Lung (tissue), 12 donors: Measurements from ENCODE around the gene HAUS1. TPM values are rescaled to one million over a fixed set of nuclear protein-coding genes. Genes with fewer than 3 reads are reported as not detected.

ENCODE experiments used
- ATAC-seq: fragments of 200-7000 bp; cut with Tn5 transposase; one replicate; pipeline ENCODE4 v1.9.1; 2020; ENCODE audit warnings: moderate number of reproducible peaks; ENCODE audit not compliant: insufficient read depth, low FRiP score
- DNase-seq, 3 donors: peaks; one replicate each; pipeline ENCODE4 v3.0.0-alpha.2; 2013 to 2017
- H3K27ac ChIP-seq, 2 donors: one replicate each; pipeline ENCODE4 v1.5.1; 2013; ENCODE audit warnings: mild to moderate bottlenecking in 2 of 2, moderate library complexity in 2 of 2, control low read depth in 1 of 2, inconsistent platforms in 1 of 2, low read depth in 1 of 2, low read length in 1 of 2
- H3K27me3 ChIP-seq, 3 donors: one replicate each; pipeline ENCODE4 v1.5.1; 2013; ENCODE audit warnings: low read length in 2 of 3; ENCODE audit not compliant: control insufficient read depth in 3 of 3, insufficient read depth in 3 of 3
- H3K36me3 ChIP-seq, 4 donors: one replicate each; pipeline ENCODE4 v1.5.1; 2013; ENCODE audit warnings: low read length in 4 of 4, mild to moderate bottlenecking in 1 of 4, moderate library complexity in 1 of 4; ENCODE audit not compliant: control insufficient read depth in 4 of 4, insufficient read depth in 4 of 4
- H3K4me1 ChIP-seq, 5 donors: one replicate each; pipeline ENCODE4 v1.5.1; 2013; ENCODE audit warnings: low read length in 5 of 5, mild to moderate bottlenecking in 2 of 5, moderate library complexity in 1 of 5; ENCODE audit not compliant: control insufficient read depth in 5 of 5, insufficient read depth in 5 of 5
- H3K4me3 ChIP-seq: one replicate; pipeline ENCODE4 v1.5.1; 2013; ENCODE audit warnings: mild to moderate bottlenecking, control low read depth, moderate library complexity
- H3K9ac ChIP-seq, 2 donors: one replicate each; pipeline ENCODE4 v1.5.1; 2013; ENCODE audit warnings: low read length in 2 of 2, control low read depth in 1 of 2; ENCODE audit not compliant: insufficient read depth in 1 of 2
- H3K9me3 ChIP-seq, 4 donors: one replicate each; pipeline ENCODE4 v1.5.1; 2013; ENCODE audit warnings: low read length in 3 of 4, mild to moderate bottlenecking in 1 of 4, moderate library complexity in 1 of 4; ENCODE audit not compliant: control insufficient read depth in 4 of 4, insufficient read depth in 3 of 4
- CTCF ChIP-seq: IDR thresholded peaks from 2 replicates; pipeline ENCODE4 v1.5.1; 2012; ENCODE audit warnings: mild to moderate bottlenecking; ENCODE audit errors: control extremely low read depth, extremely low read depth
- WGBS, 2 donors: extraction: QIAGEN DNeasy Blood & Tissue Kit; methylation state at CpG; one replicate each; pipeline ENCODE4 v1.1.7; 2013; 5-methylcytosine and 5-hydroxymethylcytosine counted together
- polyA plus RNA-seq, 2 donors: library from polyadenylated mRNA; stranded (reverse); fragments of 200-250 nt; gene quantifications; one replicate each; pipeline ENCODE4 v1.2.1, GENCODE V29; 2013
- total RNA-seq, 2 donors: library from RNA; depleted of rRNA in 1 of 2; stranded (reverse); fragments of >200 nt in 1 of 2; gene quantifications; one replicate each; pipeline ENCODE4 v1.2.1, GENCODE V29; 2014 to 2021
- donor health status: control.
- donor health status: control.
- donor health status: Bipolar disorder and iron deficiency.
- donor health status: healthy.
- donor health status: DM: yes; HTN: yes; CAD: no.

Gene HAUS1
- total and polyA plus RNA-seq, 4 donors, result 16.8 to 27.7 (median 20.4) TPM

GRCh38 chr18:46060359-46060841 lies 43.8 kb upstream of the HAUS1 start:
- Histone ChIP-seq H3K27me3 (no peaks in the 10 kb centered on the region), H3K27ac (no peak overlapping the region), H3K9me3 (peaks cover 0 to 2% (median 0%) of the 10 kb centered on the region in 4 donors), H3K4me3 (no peak overlapping the region), H3K9ac (no peak overlapping the region), H3K4me1 (peaks cover 0 to 4% (median 0%) of the 10 kb centered on the region in 5 donors), H3K36me3 (no peaks in the 10 kb centered on the region)
- no peak for TF ChIP-seq CTCF
- DNase-seq (no peak), ATAC-seq (no peak)
- WGBS, 2 donors, result 80 to 83% methylated on average over 3 of the region's 3 CpGs

- ATAC-seq (no peak), DNase-seq (no peak)
- Histone ChIP-seq H3K27me3 (no peaks in the 10 kb centered on the region), H3K36me3 (no peaks in the 10 kb centered on the region), H3K9me3 (peaks cover 0 to 2% (median 0%) of the 10 kb centered on the region in 4 donors), H3K4me1 (peaks cover 0 to 4% (median 0%) of the 10 kb centered on the region in 5 donors), H3K9ac (no peak overlapping the region), H3K4me3 (no peak overlapping the region), H3K27ac (no peak overlapping the region)
- TF ChIP-seq CTCF, result no peak
- WGBS, 2 donors, result 85 to 92% methylated on average over 3 of the region's 3 CpGs
Observed at GRCh38 chr18:46061387-46061786, 42.8 kb upstream of the HAUS1 start.

GRCh38 chr18:46061796-46062195 lies 42.4 kb upstream of the HAUS1 start:
- Histone ChIP-seq H3K4me1 (peaks cover 0 to 4% (median 0%) of the 10 kb centered on the region in 5 donors), H3K36me3 (no peaks in the 10 kb centered on the region), H3K9me3 (peaks cover 0 to 2% (median 0%) of the 10 kb centered on the region in 4 donors), H3K9ac (no peak overlapping the region), H3K4me3 (no peak overlapping the region), H3K27me3 (no peaks in the 10 kb centered on the region), H3K27ac (no peak overlapping the region)
- no peak for ATAC-seq
- TF ChIP-seq CTCF, result no peak
- WGBS, 2 donors, result 79 to 87% methylated on average over 1 of the region's 1 CpG
- no peak for DNase-seq

GRCh38 chr18:46062781-46063180 lies 41.4 kb upstream of the HAUS1 start:
- H3K9me3 ChIP-seq, result peaks cover 0 to 2% (median 0%) of the 10 kb centered on the region in 4 donors
- DNase-seq (no peak), ATAC-seq (no peak)
- no peak overlapping the region for H3K4me3 ChIP-seq
- H3K9ac ChIP-seq, result no peak overlapping the region
- H3K36me3 ChIP-seq, result no peaks in the 10 kb centered on the region
- no peaks in the 10 kb centered on the region for H3K27me3 ChIP-seq
- no peak for TF ChIP-seq CTCF
- 84 to 86% methylated on average over 5 of the region's 5 CpGs for WGBS, 2 donors
- H3K4me1 ChIP-seq, result peaks cover 0 to 4% (median 0%) of the 10 kb centered on the region in 5 donors
- H3K27ac ChIP-seq, result no peak overlapping the region
